Measurements from ENCODE around the gene SLC28A1.

GRCh38 chr15:84878504-84878903 is 6.0 kb upstream of the SLC28A1 start:
- TF ChIP-seq EZH2 (IDR thresholded peaks at IDR 0.05; ENCODE audit: insufficient read depth, poor library complexity, severe bottlenecking) (no peak), EZH2phosphoT487 (IDR thresholded peaks at IDR 0.05; ENCODE audit: insufficient read depth, low read depth) (no peak)

Data from GM23248 (cell line).